OCI-LY3 (cell line): Measurements from ENCODE around the gene HOXD8.

Experiments
- H2AFZ ChIP-seq: fragments of 200-600, 300-600 bp; shearing (Covaris generic); 2 replicates; pipeline ENCODE4 v1.6.0; 2014; ENCODE audit warnings: antibody characterized with exemption, low read depth, low read length
- H3K27ac ChIP-seq: fragments of 200-600, 300-600 bp; sonication (generic); 2 replicates; pipeline ENCODE4 v1.5.1; 2014; ENCODE audit warnings: mild to moderate bottlenecking, low read length, moderate library complexity, mixed read lengths
- H3K27me3 ChIP-seq: fragments of 200-600, 300-600 bp; sonication (generic); 2 replicates; pipeline ENCODE4 v1.6.1; 2014; ENCODE audit warnings: low read depth, low read length, mixed read lengths
- H3K36me3 ChIP-seq: fragments of 200-600, 300-600 bp; sonication (generic); replicated peaks from 2 replicates; pipeline ENCODE3; 2014; ENCODE audit warnings: low read depth, low read length, mixed read lengths
- H3K4me1 ChIP-seq: fragments of 300-600, 200-600 bp; sonication (generic); 2 replicates; pipeline ENCODE4 v1.6.1; 2014; ENCODE audit warnings: low read length, mixed read lengths
- H3K4me2 ChIP-seq: fragments of 200-600, 300-600 bp; sonication (generic); 2 replicates; pipeline ENCODE4 v1.6.1; 2014; ENCODE audit warnings: low read length, mixed read lengths
- H3K4me3 ChIP-seq: fragments of 300-600, 200-600 bp; sonication (generic); 2 replicates; pipeline ENCODE4 v1.5.1; 2014; ENCODE audit warnings: antibody characterized with exemption, mild to moderate bottlenecking, low read length, moderate library complexity
- H3K79me2 ChIP-seq: fragments of 300-600, 200-600 bp; shearing (Covaris generic); 2 replicates; pipeline ENCODE4 v1.6.1; 2014; ENCODE audit warnings: mild to moderate bottlenecking, low read length, mixed read lengths
- H3K9ac ChIP-seq: fragments of 300-600, 200-600 bp; shearing (Covaris generic); 2 replicates; pipeline ENCODE4 v1.6.0; 2014; ENCODE audit warnings: mild to moderate bottlenecking, low read length, moderate library complexity
- H3K9me3 ChIP-seq: fragments of 200-600, 300-600 bp; shearing (Covaris generic); 2 replicates; pipeline ENCODE4 v1.6.1; 2014; ENCODE audit warnings: low read length, mixed read lengths; ENCODE audit not compliant: insufficient read depth
- H4K20me1 ChIP-seq: fragments of 200-600, 300-600 bp; sonication (generic); 2 replicates; pipeline ENCODE4 v1.6.1; 2016; ENCODE audit warnings: low read length, mixed read lengths; ENCODE audit not compliant: insufficient read depth
- EZH2phosphoT487 ChIP-seq: fragments of 200-600 bp; shearing (Covaris generic); IDR thresholded peaks from 2 replicates; pipeline ENCODE4 v1.6.1; 2018; ENCODE audit warnings: antibody characterized with exemption, mixed run types, low read depth
- TF ChIP-seq, protein P1 (sequence below): fragments of 200-600, 300-600 bp; sonication (generic); IDR thresholded peaks from 2 replicates; pipeline ENCODE4 v1.5.1; 2014; ENCODE audit warnings: antibody characterized with exemption, low read length, low read depth

The HOXD8 gene

DNA sequence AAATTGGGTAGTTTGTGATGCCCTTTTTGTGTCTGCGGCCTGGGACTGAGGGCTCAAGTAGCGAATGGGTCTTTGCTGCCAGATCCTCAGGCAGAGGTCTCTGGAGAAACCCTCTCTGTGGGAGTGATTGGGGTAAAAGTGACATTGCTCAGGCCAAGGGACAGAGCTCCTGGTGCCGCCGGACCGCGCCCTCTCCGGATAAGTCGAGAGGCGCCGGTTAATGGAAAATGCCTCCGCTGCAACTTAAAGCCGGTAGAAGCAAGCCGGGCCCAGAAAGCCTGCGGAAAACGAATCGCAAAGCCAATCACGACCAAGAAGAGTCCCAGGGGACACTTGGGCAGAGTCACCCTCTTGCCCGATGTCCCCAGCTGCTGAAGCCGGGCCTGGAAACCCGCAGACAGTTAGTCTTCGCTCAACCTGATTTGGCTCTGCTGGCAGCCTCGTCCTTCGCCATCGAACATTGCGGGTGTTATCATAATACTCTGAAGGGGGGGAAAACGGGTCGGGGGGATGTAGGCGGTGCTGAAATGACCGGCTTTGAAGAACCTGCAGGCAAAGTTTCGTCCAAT lies 30.3 kb upstream of the HOXD8 start:
- H3K4me2 ChIP-seq: no peak overlapping the region
- no peak overlapping the region for H3K27ac ChIP-seq
- H3K36me3 ChIP-seq: no peaks in the 10 kb centered on the region
- peaks cover 7% of the 10 kb centered on the region for H3K4me1 ChIP-seq
- TF ChIP-seq, protein P1, sequence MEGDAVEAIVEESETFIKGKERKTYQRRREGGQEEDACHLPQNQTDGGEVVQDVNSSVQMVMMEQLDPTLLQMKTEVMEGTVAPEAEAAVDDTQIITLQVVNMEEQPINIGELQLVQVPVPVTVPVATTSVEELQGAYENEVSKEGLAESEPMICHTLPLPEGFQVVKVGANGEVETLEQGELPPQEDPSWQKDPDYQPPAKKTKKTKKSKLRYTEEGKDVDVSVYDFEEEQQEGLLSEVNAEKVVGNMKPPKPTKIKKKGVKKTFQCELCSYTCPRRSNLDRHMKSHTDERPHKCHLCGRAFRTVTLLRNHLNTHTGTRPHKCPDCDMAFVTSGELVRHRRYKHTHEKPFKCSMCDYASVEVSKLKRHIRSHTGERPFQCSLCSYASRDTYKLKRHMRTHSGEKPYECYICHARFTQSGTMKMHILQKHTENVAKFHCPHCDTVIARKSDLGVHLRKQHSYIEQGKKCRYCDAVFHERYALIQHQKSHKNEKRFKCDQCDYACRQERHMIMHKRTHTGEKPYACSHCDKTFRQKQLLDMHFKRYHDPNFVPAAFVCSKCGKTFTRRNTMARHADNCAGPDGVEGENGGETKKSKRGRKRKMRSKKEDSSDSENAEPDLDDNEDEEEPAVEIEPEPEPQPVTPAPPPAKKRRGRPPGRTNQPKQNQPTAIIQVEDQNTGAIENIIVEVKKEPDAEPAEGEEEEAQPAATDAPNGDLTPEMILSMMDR: no peak
- no peak for TF ChIP-seq EZH2phosphoT487
- H3K79me2 ChIP-seq: no peaks in the 10 kb centered on the region
- H3K4me3 ChIP-seq: no peak overlapping the region
- H4K20me1 ChIP-seq: no peaks in the 10 kb centered on the region
- no peak overlapping the region for H3K9ac ChIP-seq
- no peak overlapping the region for H2AFZ ChIP-seq
- H3K9me3 ChIP-seq: no peaks in the 10 kb centered on the region
- H3K27me3 ChIP-seq: no peaks in the 10 kb centered on the region

DNA sequence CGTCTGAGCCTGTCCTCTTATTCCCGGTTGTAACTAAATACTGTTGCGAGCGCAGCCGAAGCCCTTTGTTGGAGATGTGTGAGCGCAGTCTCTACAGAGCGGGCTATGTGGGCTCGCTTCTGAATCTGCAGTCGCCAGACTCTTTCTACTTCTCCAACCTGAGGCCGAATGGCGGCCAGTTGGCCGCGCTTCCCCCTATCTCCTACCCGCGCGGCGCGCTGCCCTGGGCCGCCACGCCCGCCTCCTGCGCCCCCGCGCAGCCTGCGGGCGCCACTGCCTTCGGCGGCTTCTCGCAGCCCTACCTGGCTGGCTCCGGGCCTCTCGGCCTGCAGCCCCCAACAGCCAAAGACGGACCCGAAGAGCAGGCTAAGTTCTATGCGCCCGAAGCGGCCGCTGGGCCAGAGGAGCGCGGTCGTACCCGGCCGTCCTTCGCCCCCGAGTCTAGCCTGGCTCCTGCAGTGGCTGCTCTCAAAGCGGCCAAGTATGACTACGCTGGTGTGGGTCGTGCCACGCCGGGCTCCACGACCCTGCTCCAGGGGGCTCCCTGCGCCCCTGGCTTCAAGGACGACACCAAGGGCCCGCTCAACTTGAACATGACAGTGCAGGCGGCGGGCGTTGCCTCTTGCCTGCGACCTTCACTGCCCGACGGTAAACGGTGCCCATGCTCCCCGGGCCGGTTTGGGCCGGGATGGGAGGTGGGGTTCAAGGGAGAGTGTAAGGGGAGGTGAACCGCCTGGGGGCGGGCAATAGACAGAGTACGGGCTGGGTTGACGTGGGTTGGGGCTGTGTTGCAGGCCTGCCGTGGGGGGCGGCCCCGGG lies 29.6 kb upstream of the HOXD8 start, which contains the start of gene HOXD12:
TSS of gene HOXD12 (plus strand) at position 68 of the 819 bp plus-strand sequence. CDS start at position 75, 7 bp downstream.
- H3K4me1 ChIP-seq: peaks cover 13% of the 10 kb centered on the region
- no peak within 1 kb of the TSS for H3K4me3 ChIP-seq
- H3K4me2 ChIP-seq: no peak within 1 kb of the TSS
- no peaks in the 10 kb centered on the region for H3K9me3 ChIP-seq
- H3K27ac ChIP-seq: no peak within 1 kb of the TSS
- H4K20me1 ChIP-seq: no peaks in the 10 kb centered on the region
- no peak within 1 kb of the TSS for H2AFZ ChIP-seq
- no peaks in the 10 kb centered on the region for H3K79me2 ChIP-seq
- H3K9ac ChIP-seq: no peak within 1 kb of the TSS
- TF ChIP-seq, protein P1: no peak
- no peak for TF ChIP-seq EZH2phosphoT487
- H3K36me3 ChIP-seq: no peaks in the 10 kb centered on the region
- H3K27me3 ChIP-seq: no peaks in the 10 kb centered on the region

DNA sequence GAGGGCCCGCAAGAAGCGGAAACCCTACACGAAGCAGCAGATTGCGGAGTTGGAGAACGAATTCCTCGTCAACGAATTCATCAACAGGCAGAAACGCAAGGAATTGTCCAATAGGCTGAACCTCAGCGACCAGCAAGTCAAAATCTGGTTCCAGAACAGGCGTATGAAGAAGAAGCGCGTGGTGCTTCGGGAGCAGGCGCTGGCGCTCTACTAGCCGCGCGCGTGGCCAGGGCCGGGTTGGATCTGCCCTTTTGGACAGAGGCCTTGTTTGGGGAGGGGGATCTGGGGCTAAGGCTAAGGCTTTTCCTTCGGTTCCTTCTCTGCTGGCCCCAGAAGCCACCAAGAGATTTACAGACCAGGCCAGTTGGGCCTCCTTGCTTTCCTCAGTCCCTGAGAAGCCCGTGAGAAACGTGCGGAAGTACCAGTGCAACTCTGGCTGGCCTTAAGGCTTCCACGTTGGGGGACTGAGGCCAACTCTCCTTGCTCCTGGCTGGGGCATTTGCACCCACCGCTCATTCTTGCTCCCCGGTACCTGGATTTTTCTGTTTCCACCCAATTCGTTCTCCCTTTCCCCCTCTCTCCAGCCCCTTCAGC lies 28.9 kb upstream of the HOXD8 start:
- H3K4me2 ChIP-seq: no peak overlapping the region
- no peak overlapping the region for H3K27ac ChIP-seq
- no peak overlapping the region for H2AFZ ChIP-seq
- no peak overlapping the region for H3K4me3 ChIP-seq
- H4K20me1 ChIP-seq: no peaks in the 10 kb centered on the region
- no peaks in the 10 kb centered on the region for H3K27me3 ChIP-seq
- H3K4me1 ChIP-seq: peaks cover 13% of the 10 kb centered on the region
- H3K36me3 ChIP-seq: no peaks in the 10 kb centered on the region
- no peaks in the 10 kb centered on the region for H3K9me3 ChIP-seq
- no peaks in the 10 kb centered on the region for H3K79me2 ChIP-seq
- H3K9ac ChIP-seq: no peak overlapping the region
- TF ChIP-seq, protein P1: no peak
- TF ChIP-seq EZH2phosphoT487: no peak

DNA sequence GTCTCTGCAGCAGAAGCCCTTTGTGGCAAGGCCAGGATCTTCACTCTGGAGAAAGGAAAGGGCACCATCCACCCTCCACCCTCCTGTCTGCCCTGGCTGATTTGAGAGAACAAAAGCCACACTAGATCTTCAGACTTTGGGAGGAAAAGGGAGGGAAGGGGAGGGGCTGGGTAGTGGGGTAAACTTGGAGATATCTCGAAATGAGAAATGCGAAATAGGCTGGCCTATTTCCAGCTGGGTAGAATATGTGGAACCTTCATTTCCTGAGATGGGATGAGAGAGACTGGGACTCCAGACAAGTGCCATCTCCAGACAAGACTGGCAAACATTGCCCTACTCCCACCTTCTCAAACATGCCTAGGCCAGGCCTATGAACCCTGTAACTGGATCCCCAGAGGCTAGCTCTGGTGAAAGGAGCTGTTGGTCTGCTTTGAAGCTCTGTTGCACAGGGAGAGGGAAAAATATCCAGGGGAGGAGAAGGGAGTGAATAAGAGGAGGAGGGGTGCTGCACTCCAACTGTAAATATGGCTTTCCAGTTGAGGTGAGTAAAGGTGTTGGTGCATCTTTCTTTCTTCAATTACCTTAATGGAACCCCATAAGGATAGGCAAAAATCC lies 28.2 kb upstream of the HOXD8 start:
- H3K36me3 ChIP-seq: no peaks in the 10 kb centered on the region
- TF ChIP-seq, protein P1: no peak
- no peak for TF ChIP-seq EZH2phosphoT487
- H3K9me3 ChIP-seq: no peaks in the 10 kb centered on the region
- H3K4me3 ChIP-seq: no peak overlapping the region
- peaks cover 15% of the 10 kb centered on the region for H3K4me1 ChIP-seq
- H3K27me3 ChIP-seq: no peaks in the 10 kb centered on the region
- H3K79me2 ChIP-seq: no peaks in the 10 kb centered on the region
- no peak overlapping the region for H3K4me2 ChIP-seq
- H3K27ac ChIP-seq: no peak overlapping the region
- H2AFZ ChIP-seq: no peak overlapping the region
- H4K20me1 ChIP-seq: no peaks in the 10 kb centered on the region
- no peak overlapping the region for H3K9ac ChIP-seq
